NCI-H146 treated with DMSO at 0.1 percent for 48 hours (cell line): Measurements from ENCODE around the gene ZNF440.
"Not testable (repeated sequence)": the region's sequence is repeated elsewhere in the genome, so short reads cannot be mapped to it uniquely, and the experiment has no call there.

Source experiments
- DNase-seq: peaks from one replicate; lab custom pipeline; 2025; ENCODE audit not compliant: unreplicated experiment; lab: John Stamatoyannopoulos, UW

ZNF440 gene

GRCh38 chr19:11828957-11829876, 15.1 kb downstream of the ZNF440 start:
- not testable (repeated sequence) for DNase-seq

- no peak for DNase-seq
These were observed 18.3 kb downstream of the ZNF440 start for GRCh38 chr19:11832253-11832912.

DNA sequence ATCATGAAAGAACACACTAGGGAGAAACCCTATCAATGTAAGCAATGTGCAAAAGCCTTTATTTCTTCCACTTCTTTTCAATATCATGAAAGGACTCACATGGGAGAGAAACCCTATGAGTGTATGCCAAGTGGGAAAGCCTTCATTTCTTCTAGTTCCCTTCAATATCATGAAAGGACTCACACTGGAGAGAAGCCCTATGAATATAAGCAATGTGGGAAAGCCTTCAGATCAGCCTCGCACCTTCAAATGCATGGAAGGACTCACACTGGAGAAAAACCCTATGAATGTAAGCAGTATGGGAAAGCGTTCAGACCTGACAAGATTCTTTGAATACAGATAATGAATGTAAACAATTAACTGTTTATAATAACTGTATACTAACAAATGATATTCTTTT, 19.5 kb downstream of the ZNF440 start:
- DNase-seq: no peak

GRCh38 chr19:11835626-11836066, 21.6 kb downstream of the ZNF440 start:
- not testable (repeated sequence) for DNase-seq

DNA sequence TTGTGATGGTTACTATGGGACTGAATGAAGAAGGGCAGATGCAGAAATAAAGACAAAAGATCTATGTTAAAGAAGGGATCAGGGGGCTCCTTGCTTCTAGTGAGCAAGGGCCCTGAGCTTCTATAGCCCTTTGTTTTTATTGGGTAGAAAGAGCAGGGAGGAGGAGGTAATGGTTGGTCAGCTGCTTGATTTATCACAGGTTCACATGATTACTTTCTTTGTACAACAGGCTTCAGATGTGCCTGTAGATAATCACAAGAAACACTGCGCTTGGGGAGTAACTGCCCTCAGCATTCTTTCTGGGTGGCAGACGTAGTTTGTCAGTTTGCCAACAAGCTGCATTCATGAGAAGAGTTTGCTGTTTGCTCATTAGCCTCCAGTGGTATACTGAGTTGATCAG, 29.6 kb downstream of the ZNF440 start:
- DNase-seq: no peak

DNA sequence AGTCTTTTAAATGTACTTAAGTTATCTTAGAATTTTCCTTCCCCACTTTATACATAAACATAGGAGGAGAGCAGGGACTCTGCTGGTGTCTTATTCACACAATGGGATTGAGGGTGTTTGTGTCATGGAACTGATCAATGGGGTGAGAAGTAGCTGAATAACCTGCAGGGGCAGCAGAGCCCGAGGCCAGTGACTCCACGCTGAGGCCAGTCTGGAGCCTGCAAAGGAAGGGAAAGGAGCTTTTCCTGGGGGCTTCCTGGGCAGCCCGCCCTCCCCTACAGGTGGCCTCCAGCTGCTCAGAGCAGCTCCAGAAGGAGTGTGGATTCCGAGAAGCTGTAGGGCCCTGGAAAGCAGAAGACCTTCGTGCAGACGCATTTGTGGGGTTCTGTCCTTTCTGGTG, 33.5 kb downstream of the ZNF440 start:
- peak; percentile 29 for DNase-seq

GRCh38 chr19:11848200-11848593, 34.1 kb downstream of the ZNF440 start:
- DNase-seq: no peak

DNA sequence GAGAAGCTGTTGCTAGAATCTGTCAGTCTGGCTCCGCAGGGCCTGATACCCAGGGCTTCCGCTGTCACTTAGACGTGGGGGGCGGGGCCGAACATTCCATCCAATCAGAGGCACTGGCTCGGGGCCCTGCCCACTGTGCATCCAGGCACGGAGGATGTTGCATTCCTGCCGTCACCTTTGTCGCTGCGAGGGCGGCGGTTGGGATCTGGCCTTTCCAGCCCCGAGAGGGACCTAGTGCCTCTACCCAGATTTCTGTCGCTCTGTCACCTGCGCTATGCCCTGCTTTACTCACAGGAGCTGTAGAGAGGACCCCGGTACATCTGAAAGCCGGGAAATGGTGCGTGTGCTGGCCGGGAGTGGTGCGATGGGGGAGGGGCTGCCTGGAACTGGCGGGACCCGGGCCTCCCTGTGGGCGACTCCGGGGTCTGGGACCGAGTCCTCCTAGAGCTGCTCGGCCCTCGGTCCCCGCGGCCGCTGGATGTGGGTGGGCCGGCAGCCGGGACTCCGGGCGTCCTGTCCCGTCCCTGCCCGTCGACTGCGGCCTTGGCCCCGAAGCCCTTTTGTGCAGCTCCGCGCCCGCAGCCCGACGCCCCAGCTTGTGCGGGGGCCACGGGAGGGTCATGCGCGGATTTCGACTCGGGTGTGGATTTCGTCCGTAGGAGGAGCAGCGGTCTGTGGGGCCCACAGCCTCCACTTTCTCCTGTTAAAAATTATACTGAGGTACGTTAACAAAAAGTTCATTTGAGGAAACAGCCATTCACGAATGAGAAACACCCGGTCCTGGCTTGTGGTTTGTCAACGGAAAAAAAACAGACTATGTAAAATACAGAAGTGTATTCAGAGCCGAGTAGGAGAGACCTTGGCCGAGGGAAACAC, 34.8 kb downstream of the ZNF440 start, which contains the start of gene ZNF439:
ZNF439 (plus strand) TSS at position 133 of the 876 bp plus-strand sequence; CDS start at position 275, 142 bp downstream.
- DNase-seq: peak; percentile 86

GRCh38 chr19:11850289-11850688, 36.2 kb downstream of the ZNF440 start:
- not testable (repeated sequence) for DNase-seq

DNA sequence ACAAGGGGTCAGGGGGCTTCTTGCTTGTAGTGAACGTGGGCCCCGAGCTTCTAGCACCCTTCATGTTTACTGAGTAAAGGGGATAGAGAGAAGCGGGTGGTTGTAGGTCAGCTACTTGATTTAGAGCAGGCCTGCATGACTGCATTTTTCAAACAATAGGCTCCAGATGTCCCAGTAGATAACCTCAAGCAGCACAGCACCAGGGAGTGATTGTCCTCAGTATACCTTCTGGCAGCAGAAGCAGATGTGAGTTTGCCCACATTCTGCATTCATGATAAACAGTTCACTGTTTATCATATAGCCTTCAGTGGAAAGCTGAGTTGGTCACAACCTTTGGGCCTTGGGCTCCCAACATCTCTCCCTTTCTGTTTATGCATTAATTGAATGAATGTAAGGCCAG, 39.3 kb downstream of the ZNF440 start:
- no peak for DNase-seq

DNA sequence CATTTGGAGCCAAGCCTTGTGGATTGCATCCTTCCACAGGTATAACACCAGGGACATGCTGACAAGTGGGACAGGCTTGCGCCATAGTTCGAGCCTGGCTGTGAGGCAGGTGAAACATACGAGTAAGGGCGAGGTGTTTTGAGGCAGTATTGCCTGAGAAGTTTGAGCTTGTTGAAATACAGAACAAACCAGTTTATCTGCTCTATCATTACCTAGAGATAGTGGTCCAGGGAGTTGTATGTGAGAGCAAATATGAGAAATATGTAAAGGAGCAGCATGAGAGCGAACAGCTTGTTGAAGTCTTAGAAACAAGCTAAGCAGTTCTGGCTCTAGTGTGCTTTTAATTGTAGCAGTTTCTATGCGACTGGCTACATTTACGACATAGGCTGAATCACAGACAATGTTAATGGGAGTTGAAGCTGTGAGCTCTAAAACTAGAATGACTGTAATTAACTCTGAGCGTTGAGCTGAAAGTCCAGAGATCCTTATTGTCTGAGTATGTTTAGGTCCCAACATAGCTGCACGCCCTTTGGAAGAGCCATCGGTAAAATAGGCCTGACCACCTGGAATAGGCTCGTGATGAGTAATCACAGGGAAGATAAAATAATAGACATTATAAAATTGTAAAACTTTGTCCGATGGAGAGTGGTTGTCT, 42.6 kb downstream of the ZNF440 start:
- no peak for DNase-seq

DNA sequence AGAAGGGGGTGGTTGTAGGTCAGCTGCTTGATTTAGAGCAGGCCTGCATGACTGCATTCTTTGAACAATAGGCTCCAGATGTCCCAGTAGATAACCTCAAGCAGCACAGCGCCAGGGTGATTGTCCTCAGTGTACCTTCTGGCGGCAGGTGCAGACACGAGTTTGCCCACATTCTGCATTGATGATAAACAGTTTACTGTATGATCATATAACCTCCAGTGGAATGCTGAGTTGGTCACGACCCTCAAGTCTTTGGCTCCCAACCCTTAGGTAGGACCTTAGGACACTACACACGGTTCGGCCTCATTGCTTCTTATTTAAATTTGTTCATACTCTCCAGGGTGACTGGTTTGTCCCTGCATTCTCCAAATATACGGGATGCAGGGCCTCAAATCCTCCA, 46.6 kb downstream of the ZNF440 start:
- no peak for DNase-seq

DNA sequence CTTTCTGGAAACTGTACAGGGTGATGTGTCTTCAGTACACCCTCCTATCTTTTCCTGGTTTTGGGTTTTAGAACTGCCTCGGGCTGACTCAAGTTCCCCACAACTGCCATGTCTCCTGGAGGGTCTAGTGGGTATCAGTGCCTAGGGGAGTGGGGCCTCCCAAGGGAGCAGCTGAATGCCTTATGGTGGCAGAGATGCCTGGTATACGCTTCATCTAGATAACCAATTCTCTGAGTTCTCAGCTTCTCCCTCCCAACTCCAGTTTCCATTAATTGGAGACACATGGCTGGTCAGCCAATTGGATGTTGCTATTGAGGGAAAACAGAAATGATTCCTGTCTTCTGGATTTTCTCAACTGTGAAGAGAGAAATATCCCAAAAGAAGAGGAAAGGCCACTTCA, 47.2 kb downstream of the ZNF440 start:
- DNase-seq: no peak

DNA sequence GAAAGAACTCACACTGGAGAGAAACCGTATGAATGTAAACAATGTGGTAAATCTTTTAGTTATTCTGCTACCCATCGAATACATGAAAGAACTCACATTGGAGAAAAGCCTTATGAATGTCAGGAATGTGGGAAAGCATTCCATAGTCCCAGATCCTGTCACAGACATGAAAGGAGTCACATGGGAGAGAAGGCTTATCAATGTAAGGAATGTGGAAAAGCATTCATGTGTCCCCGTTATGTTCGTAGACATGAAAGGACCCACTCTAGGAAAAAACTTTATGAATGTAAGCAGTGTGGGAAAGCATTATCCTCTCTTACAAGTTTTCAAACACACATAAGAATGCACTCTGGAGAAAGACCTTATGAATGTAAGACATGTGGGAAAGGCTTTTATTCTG, 53.7 kb downstream of the ZNF440 start:
- DNase-seq: not testable (repeated sequence)

DNA sequence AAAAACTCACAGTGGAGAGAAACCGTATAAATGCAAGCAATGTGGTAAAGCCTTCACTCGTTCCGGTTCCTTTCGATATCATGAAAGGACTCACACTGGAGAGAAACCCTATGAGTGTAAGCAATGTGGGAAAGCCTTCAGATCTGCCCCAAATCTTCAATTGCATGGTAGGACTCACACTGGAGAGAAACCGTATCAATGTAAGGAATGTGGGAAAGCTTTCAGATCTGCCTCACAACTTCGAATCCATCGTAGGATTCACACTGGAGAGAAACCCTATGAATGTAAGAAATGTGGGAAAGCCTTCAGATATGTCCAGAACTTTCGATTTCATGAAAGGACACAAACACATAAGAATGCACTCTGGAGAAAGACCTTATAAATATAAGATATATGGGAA, 54.1 kb downstream of the ZNF440 start:
- DNase-seq: no peak

DNA sequence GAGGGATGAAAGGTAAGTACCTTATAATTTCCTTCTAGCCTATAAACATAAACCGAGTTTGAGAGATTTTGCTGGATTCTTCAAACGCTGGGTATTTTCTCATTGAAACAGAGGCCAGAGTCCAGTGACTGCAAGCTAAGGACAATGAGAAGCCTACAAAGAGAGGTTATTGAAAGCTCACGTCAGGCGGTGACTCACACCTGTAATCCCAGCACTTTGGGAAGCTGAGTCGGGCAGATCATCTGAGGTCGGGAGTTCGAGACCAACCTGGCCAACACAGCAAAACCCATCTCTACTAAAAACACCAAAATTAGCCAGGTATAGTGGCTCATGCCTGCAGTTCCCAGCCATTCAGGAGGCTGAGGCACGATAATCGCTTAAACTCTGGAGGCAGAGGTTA, 58.6 kb downstream of the ZNF440 start:
- no peak for DNase-seq

DNA sequence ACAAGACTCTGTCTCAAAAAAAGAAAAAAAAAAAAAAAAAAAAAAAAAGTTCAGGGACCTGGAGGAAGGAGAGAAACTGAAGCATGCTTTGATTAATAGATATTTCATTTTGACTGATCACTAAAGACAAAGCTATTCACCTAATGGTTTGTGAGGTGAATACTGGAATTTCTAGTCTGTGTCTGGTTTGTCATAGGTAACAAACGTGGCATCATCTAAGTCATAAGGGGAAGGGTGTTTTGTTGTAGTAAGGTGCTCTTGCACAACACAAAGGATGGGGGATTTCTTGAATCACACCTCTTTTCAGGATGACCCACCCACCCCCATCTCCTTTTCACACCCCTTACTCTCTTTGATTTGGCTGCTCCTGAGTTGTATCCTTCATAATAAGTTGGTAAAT, 59.7 kb downstream of the ZNF440 start:
- DNase-seq: no peak

GRCh38 chr19:11879687-11880266, 65.7 kb downstream of the ZNF440 start:
- not testable (repeated sequence) for DNase-seq

- DNase-seq: no peak
These were observed 66.5 kb downstream of the ZNF440 start for GRCh38 chr19:11880598-11880997.

DNA sequence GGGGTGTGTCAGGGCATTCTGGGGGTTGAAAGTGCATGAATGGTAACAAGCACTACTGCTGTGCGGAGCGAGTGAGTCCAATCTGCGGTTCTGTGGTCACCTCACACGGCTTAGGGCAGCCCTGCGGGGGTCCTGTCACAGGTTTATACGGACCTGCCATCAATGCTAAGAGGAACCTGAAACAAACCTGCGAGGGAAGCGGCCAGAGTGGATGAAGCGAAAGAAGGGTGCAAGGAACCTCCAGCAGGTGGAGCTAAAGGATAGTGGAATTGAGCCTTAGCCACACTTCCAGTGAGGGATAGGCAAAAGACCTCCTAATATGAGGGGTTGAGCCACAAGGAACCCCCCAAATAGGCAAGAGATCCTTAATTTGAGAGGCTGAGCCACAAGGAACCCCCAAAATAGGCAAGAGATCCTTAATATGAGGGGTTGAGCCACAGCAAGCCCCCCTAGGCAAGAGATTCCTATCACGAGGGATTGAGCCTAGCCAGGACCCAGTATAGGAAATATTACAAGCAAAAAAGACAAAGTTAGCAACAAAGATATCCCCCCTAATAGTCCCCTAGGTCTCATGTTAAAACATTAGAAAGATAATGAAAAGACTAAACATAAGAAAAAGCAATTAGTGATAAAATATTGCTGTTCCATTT, 67.2 kb downstream of the ZNF440 start:
- peak; percentile 70 for DNase-seq
